GM19351 (cell line): ENCODE data around the gene VPS26A.

Experiments used
- ATAC-seq: cut with Tn5 transposase; IDR thresholded peaks from one replicate; pipeline ENCODE4 v1.9.1; 2021; ENCODE audit warnings: mild to moderate bottlenecking, moderate library complexity; ENCODE audit not compliant: unreplicated experiment

The VPS26A gene

GRCh38 chr10:69123747-69124562 lies at the start of gene VPS26A:
TSS of gene VPS26A (plus strand) at chr10:69124178. CDS start at chr10:69124278, 100 bp downstream.
- peak; percentile 84 for ATAC-seq

DNA sequence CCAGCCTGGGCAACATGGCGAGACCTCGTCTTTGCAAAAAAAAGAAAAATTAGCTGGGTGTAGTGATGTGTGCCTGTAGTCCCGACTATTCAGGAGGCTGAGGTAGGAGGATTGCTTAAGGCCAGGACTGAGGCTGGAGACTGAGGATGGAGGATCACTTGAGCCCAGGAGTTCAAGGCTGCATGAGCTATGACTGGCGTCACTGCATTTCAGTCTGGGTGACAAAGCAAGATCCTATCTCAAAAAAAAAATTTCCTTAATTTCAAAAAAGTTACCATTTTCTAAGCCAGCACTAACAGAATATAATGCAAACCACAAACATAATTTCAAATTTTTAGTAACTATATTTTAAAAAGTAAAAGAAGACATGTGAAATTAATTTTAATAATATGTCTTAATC lies 49.4 kb upstream of the VPS26A start:
- ATAC-seq: no peak

DNA sequence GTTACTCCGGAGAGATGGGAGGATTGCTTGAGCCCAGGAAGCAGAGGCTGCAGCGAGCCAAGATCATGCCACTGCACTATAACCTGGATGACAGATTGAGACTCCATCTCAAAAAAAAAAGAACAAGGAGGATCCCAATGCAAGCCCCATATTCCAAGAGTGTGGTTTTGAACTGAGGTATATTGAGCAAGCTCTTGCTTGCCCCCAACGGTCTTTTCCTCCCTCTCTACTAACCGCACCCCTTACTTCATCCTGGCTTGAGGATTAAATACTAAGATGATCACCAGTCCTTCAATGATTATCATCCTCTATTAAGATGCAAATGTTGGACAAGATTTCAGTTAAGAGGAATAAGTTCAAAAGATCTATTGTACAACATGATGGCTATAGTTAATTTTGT lies 48.5 kb upstream of the VPS26A start:
- ATAC-seq: no peak

DNA sequence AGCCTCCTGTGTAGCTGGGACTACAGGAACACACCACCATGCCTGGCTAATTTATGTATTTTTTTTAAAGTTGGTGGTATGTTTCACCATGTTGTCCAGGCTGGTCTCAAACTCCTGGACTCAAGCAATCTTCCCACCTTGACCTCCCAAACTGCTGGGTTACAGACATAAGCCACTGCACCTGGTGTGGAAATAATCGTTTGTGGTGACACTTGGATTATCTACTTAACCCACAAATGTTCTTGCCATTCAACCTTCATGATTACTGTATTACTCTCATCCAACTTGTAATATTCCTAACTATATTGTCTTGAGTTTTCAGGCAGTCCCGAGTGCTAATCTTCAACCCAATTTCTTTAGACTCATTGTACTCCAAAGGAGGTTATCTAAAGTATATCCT lies 45.7 kb upstream of the VPS26A start:
- ATAC-seq: no peak

DNA sequence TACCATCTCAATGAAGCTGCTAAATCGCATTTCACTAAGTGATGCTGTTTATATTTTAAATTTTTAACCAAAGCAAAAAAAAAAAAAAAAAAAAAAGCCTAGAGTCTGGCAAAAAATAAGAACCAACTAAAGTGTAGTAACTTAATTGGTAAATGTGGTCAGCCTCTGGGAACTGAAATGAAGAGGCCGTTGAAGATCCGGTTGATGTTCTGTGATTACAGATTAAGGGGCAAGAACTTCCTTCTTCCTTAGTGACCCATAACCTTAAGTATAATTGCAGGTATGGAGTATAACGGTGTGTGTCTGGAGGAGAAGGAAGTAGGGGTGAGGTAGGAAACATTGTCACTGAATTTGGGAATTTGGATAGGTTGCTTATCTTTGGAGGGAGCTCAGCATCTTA lies 43.8 kb upstream of the VPS26A start:
- no peak for ATAC-seq

GRCh38 chr10:69086001-69086509 lies 37.9 kb upstream of the VPS26A start:
- ATAC-seq: no peak

- ATAC-seq: peak; percentile 63
These were observed 36.1 kb upstream of the VPS26A start, which contains the start of gene SRGN for GRCh38 chr10:69087590-69088470. TSS of gene SRGN (plus strand) at chr10:69088103. CDS start at chr10:69088158, 55 bp downstream.

DNA sequence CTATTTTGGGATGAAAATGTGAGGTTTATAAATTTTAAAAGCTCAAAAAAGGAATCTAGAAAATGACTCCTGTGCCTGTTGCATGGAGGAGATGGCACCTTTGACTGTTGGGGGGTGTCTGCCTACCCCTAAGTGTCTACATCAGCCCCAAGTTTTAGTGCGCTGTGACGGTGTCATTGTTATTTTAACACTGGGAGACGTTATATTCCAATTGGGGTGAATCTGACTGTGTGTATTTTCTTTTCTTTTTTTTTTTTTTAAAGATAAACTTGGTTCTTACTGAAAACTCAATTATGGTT lies 35.6 kb upstream of the VPS26A start:
- ATAC-seq: no peak

DNA sequence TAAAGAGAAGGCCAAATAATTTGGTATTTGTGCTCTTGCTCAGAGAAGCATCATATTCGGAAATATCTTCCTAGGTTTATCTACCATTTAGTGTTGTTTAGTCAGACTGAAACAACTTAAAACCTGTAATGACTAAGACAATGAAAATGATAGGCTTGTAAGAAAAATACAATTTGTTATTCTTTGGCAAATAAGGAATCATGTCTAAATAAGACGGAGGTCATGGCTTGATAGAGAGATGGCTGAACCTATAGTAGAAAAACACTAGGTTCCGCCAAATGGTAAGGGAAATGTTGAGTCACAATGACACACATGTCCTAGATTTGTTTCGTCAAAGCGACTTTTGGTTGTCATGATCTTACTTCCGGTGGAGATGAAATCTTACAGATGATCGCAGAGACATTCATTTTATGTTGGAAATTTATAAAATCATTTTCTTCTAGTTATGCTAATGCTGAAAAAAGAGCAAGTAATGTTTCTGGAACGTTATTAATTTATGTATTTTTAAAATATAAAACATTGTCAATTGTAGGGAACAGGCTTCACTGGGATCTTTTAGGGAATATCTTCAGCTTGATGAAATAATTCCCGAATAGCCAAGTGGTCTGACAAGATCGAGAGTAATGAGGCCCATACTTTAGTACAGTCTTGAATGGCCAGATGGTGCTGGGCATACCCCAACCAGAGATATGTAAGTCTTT lies 35.0 kb upstream of the VPS26A start:
- no peak for ATAC-seq

GRCh38 chr10:69089638-69090599 lies 34.1 kb upstream of the VPS26A start:
- ATAC-seq: peak; percentile 46

- no peak for ATAC-seq
These were observed 33.3 kb upstream of the VPS26A start for GRCh38 chr10:69090685-69091084.

DNA sequence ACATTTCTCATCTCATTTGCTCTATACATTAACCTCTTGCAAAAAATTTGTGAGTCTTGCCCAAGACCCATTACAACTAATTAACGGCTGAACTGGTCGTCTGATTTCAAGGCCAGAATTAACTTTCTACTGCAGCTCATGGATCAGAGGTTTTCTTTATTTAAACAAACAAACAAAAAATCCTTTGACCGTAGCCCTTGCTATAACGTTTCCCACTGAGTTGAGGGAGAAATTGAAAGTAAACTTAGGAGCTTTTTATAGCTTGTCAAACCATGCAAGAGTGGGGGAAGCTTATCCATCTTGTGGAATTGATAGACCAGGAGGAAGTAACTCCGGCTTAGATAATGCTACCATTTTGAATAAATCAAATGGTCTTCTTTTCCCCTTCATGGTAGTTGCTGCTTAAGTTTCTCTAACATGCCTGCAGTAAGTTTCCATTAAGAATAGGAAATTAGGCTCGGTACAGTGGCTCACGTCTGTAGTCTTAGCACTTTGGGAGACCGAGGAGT lies 32.8 kb upstream of the VPS26A start:
- no peak for ATAC-seq

DNA sequence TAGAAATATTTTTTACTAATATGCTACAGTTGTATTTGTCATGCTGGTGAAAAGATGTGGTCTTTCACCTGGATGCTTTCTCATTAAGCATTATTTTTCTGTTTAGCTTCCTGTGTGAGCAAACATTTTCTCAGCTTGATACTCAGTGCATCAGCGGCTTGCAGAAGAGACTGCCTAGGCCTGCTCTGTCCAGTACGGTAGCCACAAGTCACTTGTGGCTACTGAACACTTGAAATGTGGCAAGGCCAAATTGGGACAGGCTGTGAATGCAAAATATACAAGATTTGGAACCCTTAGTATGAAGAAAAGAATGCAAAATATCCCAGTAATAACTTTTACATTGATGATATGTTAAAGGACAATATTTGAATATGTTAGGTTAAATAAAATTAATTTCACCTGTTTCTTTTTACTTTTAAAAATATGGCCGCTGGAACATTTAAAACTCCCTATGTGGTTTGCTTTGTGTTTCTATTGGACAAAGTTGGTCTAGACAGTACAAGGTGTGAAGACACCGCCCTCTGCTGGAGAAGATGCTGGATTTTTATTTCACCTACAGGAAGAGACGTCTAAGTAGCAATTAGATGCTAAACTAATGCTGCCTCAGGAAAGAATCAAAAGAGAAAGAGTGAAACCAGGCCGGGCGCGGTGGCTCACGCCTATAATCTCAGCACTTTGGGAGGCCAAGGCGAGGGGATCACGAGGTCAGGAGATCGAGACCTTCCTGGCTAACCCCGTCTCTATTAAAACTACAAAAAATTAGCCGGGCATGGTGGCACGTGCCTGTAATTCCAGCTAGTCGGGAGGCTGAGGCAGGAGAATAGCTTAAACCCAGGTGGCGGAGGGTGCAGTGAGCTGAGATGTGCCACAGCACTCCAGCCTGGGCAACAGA lies 30.8 kb upstream of the VPS26A start:
- ATAC-seq: peak; percentile 38

- no peak for ATAC-seq
These were observed 30.0 kb upstream of the VPS26A start for GRCh38 chr10:69093933-69094332.

DNA sequence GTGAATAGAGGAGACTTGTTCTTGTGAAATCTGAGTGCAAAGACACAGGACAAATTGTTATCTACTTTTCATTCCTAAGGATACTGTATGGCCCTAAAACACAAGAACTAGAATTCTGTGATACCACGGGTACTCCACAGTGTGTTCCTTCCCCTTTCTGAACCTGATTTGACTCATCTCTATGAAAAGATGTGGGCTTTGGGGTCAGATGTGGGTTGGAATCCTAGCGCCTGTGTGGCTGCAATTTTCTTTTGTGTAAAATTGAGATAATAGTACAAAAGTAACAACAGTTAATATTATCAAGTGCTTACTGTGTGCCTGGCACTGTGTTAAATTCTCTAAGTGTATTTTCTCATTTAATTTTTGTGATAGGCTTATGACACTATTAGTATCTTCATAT lies 27.9 kb upstream of the VPS26A start:
- ATAC-seq: no peak

DNA sequence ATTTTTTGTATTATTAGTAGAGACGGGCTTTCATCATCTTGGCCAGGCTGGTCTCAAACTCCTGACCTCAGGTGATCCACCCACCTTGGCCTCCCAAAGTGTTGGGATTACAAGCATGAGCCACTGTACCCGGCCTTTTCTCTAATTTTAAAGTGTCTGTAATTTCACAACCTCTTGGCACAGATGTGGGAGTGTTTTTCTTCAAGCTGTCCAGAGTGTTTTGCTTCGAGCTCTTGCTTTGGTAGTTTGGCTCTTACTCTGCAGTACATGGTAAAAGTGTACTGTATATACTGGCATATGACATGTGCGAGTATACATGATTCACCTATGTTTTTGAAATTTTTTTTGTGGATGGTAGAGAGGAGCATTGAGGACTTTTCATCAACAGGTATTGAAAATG lies 26.2 kb upstream of the VPS26A start:
- ATAC-seq: no peak

- no peak for ATAC-seq
These were observed 23.7 kb upstream of the VPS26A start for GRCh38 chr10:69100136-69100872.

DNA sequence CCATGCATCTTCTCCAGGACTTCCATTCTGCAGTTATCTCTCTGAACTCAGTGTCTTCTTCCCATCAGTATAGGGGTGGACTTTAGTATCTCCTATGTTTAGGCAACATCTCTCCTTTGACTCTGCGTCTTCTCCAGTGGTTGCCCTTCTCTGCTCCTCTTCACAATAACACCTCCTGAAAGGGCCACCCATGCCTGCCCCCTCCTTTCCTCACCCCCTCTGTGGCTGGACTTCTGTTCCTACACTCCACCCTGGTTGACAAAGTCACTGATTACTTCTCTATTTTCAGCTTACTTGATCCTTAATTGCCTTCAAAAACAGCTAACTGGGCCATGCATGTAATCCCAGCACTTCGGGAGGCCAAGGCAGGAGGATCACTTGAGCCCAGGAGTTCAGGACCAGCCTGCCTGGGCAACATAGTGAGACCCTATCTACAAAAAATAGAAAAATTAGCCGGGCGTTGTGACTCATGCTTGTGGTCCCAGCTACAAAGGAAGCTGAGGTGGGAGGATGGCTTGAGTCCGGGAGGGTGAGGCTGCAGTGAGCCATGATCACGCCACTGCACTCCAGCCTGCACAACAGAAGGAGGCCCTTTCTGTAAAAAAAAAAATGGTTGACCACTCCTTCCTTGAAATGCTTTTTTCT lies 22.4 kb upstream of the VPS26A start:
- ATAC-seq: no peak
